Activated CD8-positive, alpha-beta memory T cell treated with anti-CD3 and anti-CD28 coated beads, Interleukin-2, amount 10 ng/mL, durations not matched to agents 7 days and 5 days (primary cell): ENCODE data around the gene SYNE4. TPM values are rescaled to one million over a fixed set of nuclear protein-coding genes. Genes with fewer than 3 reads are reported as not detected.

ENCODE experiments used
- total RNA-seq, 2 experiments: library from RNA; stranded (reverse); gene quantifications; one replicate each; pipeline ENCODE4 v1.2.3, GENCODE V29; 2021

Gene SYNE4
- total RNA-seq, 2 experiments from 2014 or later: 1.4 to 3.2 TPM

Other genes starting within 250 kb of the SYNE4 start
- gene ARHGAP33, start 233.2 kb downstream of the SYNE4 start, total RNA-seq: 100 to 1,000 TPM in 1 of 2 experiments, 10 to 100 TPM in 1; 40.0 to 101 TPM
- not detected for gene PRODH2, start 196.0 kb downstream of the SYNE4 start, total RNA-seq
- gene NPHS1, start 156.3 kb downstream of the SYNE4 start, total RNA-seq: not detected
- 1 to 10 TPM; 1.1 to 1.4 TPM for gene KIRREL2, start 151.9 kb downstream of the SYNE4 start, total RNA-seq
- gene APLP1, start 140.2 kb downstream of the SYNE4 start, total RNA-seq: 1 to 10 TPM; 1.5 to 2.0 TPM
- gene NFKBID, start 108.3 kb downstream of the SYNE4 start, total RNA-seq: 10 to 100 TPM; 52.7 to 52.9 TPM
- gene HCST, start 106.3 kb downstream of the SYNE4 start, total RNA-seq: 100 to 1,000 TPM; 184 to 195 TPM
- gene TYROBP, start 100.5 kb downstream of the SYNE4 start, total RNA-seq: under 1 TPM in 1 of 2 experiments, not detected in 1; 0.96 TPM
- 10 to 100 TPM; 11.9 TPM for gene LRFN3, start 72.4 kb downstream of the SYNE4 start, total RNA-seq
- 10 to 100 TPM; 19.8 to 20.2 TPM for gene SDHAF1, start 13.6 kb downstream of the SYNE4 start, total RNA-seq
- gene ALKBH6, start 5.4 kb upstream of the SYNE4 start, total RNA-seq: 10 to 100 TPM; 41.0 to 44.7 TPM
- gene CLIP3, start 24.1 kb upstream of the SYNE4 start, total RNA-seq: 1 to 10 TPM in 1 of 2 experiments, under 1 TPM in 1; 0.98 to 1.1 TPM
- 1 to 10 TPM; 2.4 to 4.2 TPM for gene THAP8, start 45.5 kb upstream of the SYNE4 start, total RNA-seq
- 10 to 100 TPM; 34.5 to 46.0 TPM for gene WDR62, start 46.1 kb upstream of the SYNE4 start, total RNA-seq
- not detected for gene OVOL3, start 102.3 kb upstream of the SYNE4 start, total RNA-seq
- 10 to 100 TPM; 63.2 to 65.3 TPM for gene POLR2I, start 106.1 kb upstream of the SYNE4 start, total RNA-seq
- gene TBCB, start 106.7 kb upstream of the SYNE4 start, total RNA-seq: 100 to 1,000 TPM; 141 to 166 TPM
- 100 to 1,000 TPM; 411 to 479 TPM for gene CAPNS1, start 131.3 kb upstream of the SYNE4 start, total RNA-seq
- not detected for gene COX7A1, start 143.6 kb upstream of the SYNE4 start, total RNA-seq
- 1 to 10 TPM; 1.6 to 2.3 TPM for gene ZNF565, start 205.9 kb upstream of the SYNE4 start, total RNA-seq
- gene ZNF146, start 206.3 kb upstream of the SYNE4 start, total RNA-seq: 10 to 100 TPM; 55.1 to 75.6 TPM